ENCODE data around the gene RGS6.

DNA sequence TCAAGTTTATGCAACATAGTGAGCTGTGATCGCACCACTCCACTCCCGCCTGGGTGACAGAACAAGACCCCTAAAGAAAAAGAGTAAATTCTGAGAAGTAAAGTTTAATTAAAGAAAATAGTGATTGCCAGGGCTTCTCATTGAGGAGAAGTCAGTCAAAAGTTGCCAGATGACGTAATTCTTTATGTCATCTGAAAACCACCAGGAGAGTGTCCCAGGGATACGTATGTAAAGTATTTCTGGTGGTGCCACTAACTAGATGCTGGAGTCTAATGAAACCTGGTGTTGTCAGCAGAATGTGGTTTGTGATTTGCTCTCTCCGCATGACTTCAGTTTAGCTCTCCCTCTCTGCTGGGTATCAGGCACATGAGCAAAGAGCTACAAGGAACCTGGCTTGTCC lies 569.2 kb downstream of the RGS6 start:
- TF ChIP-seq, protein P1, sequence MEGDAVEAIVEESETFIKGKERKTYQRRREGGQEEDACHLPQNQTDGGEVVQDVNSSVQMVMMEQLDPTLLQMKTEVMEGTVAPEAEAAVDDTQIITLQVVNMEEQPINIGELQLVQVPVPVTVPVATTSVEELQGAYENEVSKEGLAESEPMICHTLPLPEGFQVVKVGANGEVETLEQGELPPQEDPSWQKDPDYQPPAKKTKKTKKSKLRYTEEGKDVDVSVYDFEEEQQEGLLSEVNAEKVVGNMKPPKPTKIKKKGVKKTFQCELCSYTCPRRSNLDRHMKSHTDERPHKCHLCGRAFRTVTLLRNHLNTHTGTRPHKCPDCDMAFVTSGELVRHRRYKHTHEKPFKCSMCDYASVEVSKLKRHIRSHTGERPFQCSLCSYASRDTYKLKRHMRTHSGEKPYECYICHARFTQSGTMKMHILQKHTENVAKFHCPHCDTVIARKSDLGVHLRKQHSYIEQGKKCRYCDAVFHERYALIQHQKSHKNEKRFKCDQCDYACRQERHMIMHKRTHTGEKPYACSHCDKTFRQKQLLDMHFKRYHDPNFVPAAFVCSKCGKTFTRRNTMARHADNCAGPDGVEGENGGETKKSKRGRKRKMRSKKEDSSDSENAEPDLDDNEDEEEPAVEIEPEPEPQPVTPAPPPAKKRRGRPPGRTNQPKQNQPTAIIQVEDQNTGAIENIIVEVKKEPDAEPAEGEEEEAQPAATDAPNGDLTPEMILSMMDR (IDR thresholded peaks at IDR 0.05; ENCODE audit: low read depth, low read length, missing input control), result no peak
- TF ChIP-seq YY1 (IDR thresholded peaks at IDR 0.05), result no peak
- TF ChIP-seq, protein P2, sequence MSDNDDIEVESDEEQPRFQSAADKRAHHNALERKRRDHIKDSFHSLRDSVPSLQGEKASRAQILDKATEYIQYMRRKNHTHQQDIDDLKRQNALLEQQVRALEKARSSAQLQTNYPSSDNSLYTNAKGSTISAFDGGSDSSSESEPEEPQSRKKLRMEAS (IDR thresholded peaks at IDR 0.05), result no peak
- TF ChIP-seq RAD21 (IDR thresholded peaks at IDR 0.05), result no peak
- no peak for TF ChIP-seq GABPA (IDR thresholded peaks at IDR 0.05 in 1 of 2, conservative IDR thresholded peaks at IDR 0.05 in 1 of 2)
- TF ChIP-seq, protein P3, sequence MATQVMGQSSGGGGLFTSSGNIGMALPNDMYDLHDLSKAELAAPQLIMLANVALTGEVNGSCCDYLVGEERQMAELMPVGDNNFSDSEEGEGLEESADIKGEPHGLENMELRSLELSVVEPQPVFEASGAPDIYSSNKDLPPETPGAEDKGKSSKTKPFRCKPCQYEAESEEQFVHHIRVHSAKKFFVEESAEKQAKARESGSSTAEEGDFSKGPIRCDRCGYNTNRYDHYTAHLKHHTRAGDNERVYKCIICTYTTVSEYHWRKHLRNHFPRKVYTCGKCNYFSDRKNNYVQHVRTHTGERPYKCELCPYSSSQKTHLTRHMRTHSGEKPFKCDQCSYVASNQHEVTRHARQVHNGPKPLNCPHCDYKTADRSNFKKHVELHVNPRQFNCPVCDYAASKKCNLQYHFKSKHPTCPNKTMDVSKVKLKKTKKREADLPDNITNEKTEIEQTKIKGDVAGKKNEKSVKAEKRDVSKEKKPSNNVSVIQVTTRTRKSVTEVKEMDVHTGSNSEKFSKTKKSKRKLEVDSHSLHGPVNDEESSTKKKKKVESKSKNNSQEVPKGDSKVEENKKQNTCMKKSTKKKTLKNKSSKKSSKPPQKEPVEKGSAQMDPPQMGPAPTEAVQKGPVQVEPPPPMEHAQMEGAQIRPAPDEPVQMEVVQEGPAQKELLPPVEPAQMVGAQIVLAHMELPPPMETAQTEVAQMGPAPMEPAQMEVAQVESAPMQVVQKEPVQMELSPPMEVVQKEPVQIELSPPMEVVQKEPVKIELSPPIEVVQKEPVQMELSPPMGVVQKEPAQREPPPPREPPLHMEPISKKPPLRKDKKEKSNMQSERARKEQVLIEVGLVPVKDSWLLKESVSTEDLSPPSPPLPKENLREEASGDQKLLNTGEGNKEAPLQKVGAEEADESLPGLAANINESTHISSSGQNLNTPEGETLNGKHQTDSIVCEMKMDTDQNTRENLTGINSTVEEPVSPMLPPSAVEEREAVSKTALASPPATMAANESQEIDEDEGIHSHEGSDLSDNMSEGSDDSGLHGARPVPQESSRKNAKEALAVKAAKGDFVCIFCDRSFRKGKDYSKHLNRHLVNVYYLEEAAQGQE (IDR thresholded peaks at IDR 0.05), result no peak
